ENCODE data around the gene GPR146.

GPR146 gene

GRCh38 chr7:1096156-1097119 lies 52.1 kb downstream of the GPR146 start:
- H3K4me3 ChIP-seq (ENCODE audit: low read depth, low read length): no peak overlapping the region
- TF ChIP-seq CTCF (IDR thresholded peaks at IDR 0.05; ENCODE audit: borderline replicate concordance, insufficient read depth, low read depth, low read length): no peak

- H3K4me3 ChIP-seq (ENCODE audit: low read depth, low read length): no peak overlapping the region
- no peak for TF ChIP-seq CTCF (IDR thresholded peaks at IDR 0.05; ENCODE audit: borderline replicate concordance, insufficient read depth, low read depth, low read length)
These were observed 52.8 kb downstream of the GPR146 start for GRCh38 chr7:1097120-1097504.

- TF ChIP-seq CTCF (IDR thresholded peaks at IDR 0.05; ENCODE audit: borderline replicate concordance, insufficient read depth, low read depth, low read length): no peak
- H3K4me3 ChIP-seq (ENCODE audit: low read depth, low read length): no peak overlapping the region
These were observed 54.2 kb downstream of the GPR146 start for GRCh38 chr7:1098243-1099153.

- TF ChIP-seq CTCF (IDR thresholded peaks at IDR 0.05; ENCODE audit: borderline replicate concordance, insufficient read depth, low read depth, low read length): no peak
- no peak overlapping the region for H3K4me3 ChIP-seq (ENCODE audit: low read depth, low read length)
These were observed 54.8 kb downstream of the GPR146 start for GRCh38 chr7:1099154-1099542.

GRCh38 chr7:1099637-1100036 lies 55.3 kb downstream of the GPR146 start:
- no peak for TF ChIP-seq CTCF (IDR thresholded peaks at IDR 0.05; ENCODE audit: borderline replicate concordance, insufficient read depth, low read depth, low read length)
- H3K4me3 ChIP-seq (ENCODE audit: low read depth, low read length): no peak overlapping the region

GRCh38 chr7:1100386-1100785 lies 56.0 kb downstream of the GPR146 start:
- TF ChIP-seq CTCF (IDR thresholded peaks at IDR 0.05; ENCODE audit: borderline replicate concordance, insufficient read depth, low read depth, low read length): no peak
- no peak overlapping the region for H3K4me3 ChIP-seq (ENCODE audit: low read depth, low read length)
